8988T (cell line): Measurements from ENCODE around the gene CIB1.

Source experiments
- DNase-seq: peaks from one replicate; pipeline ENCODE4 v3.0.0; 2011

CIB1 gene

DNA sequence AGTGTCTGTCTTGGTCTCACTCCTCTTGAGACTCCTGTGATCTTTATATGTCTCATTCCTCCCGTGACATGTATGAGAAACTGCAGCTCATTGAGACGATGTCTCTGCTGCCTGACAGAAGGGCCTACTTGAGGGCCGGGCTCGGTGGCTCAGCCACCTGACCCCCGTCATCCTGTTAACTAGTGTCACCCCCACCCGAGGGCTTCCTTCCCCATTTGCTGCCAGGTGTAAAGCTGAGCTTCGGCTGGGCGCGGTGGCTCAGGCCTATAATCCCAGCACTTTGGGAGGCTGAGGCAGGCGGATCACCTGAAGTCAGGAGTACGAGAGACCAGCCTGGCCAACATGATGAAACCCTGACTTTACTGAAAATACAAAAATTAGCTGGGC lies 19.9 kb downstream of the CIB1 start:
- DNase-seq: no peak

DNA sequence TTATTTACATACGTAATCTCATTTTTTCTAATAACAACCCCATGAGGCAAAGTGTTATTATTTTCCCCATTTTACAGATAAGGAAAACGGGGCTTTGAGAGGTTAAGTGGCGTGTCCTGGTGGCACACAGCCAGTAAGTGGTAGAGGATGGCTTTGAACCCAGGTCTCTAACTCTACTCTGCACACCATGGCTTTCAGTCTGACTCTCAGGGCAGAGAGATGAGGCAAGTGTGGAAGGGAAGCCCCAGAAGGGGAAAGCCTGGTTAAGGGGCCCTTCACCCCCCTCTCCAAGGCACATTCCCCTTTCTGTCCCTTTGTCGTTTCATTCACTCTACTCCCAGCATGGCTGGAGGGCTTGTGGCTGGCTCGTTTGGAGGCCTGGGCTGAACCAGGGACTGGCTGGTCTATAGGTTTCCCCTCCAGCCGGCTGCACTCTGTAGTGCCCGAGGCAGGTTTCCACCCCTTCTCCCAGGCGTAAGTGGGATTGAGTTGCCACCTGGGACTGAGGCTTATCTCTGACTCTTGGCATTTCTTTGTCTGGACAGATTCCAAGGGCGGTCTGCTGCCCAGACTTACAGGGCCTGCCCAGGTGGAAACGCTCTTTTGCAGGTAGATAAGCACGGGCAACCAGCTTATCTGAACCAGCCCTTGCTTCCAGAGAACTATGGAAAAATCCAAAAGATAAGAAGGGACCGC lies 20.5 kb downstream of the CIB1 start:
- DNase-seq: no peak

DNA sequence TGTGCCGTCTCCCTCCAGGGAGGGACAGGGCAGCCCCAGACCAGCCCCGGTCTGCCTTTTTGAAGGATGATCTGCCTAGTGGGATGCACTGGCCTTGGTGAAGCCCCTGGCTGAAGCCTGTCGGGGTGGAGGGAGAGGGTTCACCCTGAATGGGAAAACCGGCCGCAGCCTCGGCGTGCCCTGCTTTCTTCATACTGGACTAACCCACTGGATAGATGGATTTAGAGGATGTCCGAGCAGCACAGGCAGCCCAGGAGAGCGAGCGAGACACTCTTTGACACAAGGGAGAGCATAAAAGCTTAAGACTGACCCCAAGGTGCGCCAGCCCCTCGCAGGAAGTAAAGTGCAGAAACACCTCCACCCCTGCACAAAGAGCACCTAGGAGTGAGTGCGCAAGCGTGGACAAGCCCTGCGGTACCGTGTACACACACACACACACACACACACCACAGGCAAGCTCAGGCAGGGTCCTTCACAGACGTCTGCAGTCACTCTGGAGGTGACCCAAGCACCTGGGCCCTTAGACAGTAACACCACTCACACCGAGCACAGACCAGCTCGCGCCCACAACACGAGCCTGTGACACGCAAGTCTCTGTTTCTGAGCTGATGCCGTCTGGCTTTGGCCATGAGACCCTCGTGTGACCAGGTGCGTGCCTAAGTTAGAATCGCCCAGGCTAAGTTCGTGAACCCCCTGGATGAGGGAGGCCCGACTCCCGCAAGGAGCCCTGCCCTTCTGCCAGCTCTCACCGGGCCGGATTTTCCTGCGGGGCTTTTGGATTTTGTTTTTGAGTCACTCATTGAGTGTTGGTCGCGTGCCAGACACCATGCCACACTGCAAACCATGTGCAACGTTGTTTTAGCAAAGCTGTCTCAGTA lies 21.3 kb downstream of the CIB1 start:
- DNase-seq: no peak

DNA sequence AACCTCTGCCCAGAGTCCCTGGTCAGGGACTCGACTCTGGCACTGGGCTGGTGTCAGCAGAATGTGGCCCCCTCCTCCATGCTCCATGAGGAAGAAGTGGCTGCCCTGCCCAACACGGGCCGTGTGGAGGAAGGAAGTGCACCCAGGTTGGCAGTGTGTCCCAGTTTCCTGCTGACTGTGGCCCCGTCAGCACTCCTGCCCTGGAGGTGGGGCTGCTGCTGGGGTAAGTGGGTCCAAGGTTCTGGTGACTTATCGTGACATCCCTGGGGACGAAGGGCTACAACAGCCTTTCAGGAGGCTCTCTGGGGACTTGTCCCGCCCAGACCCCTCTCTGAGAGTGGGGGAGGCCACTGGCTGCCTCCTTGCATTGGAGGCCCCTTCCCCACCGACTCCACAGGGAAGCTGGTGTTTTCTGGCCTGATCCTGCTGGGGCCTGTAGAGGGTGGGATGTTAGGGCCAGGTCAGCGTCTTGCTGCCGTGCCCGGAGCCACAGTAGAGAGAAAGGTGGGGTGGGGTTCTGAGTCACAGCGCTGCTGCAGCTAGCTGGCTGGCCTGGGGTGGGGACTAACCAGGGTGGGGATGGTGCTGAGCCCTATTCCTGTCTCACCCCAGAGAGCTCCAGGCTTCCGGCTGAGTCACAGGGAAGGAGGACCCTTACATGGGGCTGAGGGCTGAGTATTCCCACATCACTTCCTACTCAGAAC lies 22.1 kb downstream of the CIB1 start:
- DNase-seq: peak; percentile 60

DNA sequence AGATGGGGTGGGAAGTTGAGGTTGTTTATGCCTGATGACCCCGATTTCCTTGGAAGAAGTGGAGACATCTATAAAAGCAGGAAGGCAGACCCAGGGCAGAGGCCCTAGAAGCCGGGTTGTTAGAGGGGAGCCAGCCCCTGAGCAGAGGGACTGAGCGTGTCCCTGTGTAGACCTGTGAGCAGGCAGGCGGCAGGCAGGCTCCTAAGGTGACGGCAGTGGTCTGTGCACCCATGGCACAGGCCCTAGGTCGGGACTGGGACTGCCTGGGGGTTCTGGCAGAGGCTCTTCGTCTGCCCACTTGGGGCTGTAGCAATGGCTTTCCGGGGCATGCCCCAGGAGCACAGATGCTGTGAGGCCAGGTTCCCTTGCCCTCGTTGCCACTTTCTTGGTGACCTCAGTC lies 22.7 kb downstream of the CIB1 start:
- no peak for DNase-seq

DNA sequence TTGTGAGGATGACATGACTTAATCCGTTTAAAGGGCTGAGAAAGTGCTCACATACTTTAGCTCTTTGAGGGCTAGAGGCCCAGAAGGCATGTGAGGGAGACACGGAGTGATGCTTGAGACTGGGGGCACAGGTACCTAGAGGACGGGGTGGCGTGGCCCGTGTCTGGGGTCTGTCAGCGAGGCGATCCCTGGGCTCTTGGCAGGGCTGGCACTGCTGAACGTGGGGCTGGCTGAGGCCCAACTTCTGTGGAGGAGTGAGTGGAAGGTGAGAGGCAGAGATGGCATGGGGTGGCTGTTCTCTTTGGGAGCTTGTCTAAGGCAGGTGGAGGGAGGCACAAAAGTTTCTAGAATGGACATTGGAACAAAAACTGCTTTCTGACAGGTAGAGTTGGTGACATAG lies 23.1 kb downstream of the CIB1 start:
- DNase-seq: no peak

DNA sequence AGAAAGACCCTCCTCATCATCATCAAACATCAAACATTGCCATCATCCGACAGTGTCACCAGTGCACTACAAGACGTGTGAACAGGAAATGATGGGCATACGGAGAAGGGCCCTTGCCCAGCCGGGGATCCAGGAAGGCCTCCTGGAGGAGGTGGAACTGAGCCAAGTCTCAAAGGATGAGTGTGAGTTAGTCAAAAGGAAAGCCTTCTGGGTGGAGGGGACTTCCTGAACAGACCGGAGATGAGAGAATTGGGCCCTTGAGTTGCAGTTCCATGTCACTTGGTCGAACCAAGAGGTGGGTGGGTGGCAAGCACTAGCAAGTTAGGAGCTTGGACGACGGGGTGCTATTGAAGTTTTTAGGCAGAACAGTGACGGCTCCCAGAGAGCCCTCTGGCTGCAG lies 24.1 kb downstream of the CIB1 start:
- DNase-seq: no peak

DNA sequence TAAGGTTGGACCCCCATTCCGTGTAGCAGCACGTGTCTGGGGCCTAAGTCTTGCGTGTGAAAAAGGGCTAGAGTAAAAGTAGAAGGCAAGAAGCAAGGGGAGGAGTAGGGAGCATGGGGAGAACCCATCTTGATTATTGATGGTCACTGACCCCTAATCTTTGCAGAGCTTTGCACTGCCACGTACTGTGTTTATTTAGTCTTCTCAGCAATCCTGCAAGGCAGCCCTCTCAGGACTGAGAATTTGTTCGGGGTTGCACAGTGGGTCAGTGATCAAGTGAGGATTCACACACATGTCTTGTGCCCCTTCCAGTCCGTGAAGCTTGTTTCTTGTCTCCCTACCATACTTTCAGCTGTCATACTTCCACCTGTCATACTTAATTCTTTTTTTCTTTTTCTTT lies 25.4 kb downstream of the CIB1 start:
- no peak for DNase-seq

DNA sequence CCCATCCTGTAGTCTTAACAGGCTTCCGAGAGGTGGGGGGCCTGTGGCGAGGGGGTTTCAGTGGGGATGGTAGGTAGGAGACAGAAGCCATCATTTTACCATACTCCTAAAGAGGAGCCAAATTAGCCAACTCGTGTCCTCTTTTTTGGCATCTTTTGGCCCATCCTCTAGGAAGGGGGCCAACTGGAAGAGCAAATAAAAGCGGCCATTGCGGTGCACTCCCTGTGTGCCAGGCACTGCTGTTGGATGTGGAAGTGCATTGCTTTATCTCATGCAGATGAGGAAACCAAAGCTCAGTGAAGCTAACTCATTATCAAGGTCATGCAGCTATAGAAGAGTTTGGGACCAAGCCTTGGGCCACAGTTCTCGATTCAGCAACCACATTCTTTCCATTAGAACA lies 26.5 kb downstream of the CIB1 start:
- no peak for DNase-seq

DNA sequence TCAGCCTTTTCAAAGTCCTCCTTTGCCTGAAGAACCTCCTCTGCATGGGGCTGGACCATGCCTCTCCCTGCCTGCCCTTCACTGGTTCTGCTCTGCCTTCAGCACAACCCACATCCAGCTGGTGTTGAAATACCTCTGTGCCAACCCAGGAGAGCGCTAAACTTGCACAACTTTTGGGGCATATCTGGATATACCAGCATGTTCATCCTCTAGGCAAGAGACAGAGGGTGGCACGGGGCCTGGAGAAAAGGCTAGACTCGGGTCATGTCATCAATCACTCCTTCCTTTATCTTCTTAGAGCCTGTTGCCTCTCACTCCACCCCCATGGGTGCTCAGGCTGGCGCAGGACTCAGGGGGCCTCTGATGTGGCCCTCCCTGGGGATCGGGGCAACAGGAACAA lies 27.9 kb downstream of the CIB1 start:
- DNase-seq: no peak

DNA sequence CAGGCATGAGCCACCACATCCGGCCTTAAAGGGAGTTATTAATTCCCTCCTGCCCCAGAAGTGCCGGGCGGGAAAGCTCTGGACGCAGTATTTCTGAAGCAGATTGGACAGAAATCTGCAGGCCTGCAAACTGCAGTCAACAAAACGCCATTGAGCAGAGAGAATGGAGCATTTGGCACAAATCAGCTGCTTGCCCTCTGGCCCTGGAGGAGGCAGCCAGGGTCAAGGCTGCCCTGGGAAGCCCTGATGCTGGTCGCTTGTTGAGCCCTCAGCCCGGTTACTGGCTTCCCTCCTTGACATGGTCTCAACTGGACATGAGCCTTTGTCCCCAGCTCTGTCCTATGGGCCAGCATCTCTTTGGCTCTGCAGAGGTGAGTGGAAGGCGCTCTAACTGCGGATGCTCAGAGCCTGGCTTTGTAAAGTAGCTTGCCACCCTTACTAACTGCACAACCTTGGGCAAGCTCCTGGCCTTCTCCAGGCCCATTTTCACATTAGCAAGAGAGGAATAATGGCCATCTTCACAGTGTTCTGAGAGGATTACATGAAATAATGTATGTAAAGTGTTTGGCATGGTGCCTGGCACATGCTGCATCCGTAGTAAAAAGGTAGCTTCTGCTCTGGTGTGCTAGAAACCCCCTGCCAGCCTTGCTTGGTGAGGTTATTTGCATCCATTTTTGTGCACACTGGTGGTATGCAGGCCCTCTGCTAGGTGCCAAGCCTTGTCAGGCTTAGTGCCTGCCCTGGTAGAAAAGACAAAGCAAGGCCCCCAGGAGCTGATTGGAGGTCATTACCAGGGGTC lies 28.5 kb downstream of the CIB1 start:
- no peak for DNase-seq

DNA sequence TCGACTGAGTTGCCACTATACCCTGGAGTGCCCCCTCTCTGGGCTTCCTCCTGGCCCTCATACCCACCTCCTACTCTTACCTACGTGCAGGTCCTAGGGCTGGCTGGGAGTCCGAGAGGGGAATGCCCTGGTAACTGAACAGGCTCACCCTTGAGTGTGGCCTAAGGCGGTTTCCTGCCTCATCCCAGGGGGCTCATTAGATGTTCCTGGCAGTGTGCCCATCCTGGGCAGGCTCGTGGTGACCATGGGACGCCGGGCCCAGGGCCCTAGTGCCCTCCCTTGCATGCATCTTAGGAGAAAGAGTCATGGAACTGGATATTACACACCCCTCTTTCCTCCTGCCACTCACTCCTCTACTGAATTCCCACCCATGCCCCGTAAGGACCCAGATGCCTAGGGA lies 29.8 kb downstream of the CIB1 start:
- no peak for DNase-seq

DNA sequence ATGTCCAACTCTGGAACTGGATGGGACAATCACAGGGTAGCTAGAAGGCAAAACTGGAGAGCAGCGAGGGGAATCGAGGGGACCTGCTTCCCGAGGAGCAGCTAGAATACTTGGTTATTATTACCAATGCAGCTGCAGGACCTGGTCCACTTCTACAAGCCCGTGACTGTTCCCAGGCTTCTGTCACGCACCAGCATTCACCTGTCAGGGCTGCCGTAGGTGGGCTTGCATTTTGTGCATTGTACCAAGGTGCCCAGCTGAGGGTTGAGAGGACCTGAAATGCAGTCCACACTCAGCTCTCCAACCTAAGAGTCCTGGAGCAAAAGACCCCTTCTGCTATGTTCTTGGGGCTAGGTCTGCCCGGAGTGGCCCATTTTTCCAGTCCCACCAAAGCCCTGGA lies 30.3 kb downstream of the CIB1 start:
- no peak for DNase-seq

DNA sequence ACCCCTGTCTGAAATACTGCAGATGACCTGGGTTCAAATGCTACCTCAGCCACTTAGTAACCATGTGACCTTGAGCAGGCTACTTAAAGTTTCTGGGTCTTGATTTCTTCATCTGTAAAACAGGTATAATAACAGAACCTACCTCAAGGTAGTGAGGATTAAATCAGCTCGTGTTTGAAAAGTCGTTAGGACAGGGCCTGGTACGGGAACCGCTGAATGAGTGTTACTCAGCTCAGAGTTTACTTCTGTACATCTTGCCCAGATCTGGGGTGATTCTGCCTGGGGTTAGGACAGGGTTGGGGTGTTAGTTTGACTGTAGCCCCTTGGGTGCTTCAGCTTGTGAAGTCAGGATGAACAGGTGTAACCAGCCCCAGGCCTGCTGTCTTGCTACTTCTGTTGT lies 30.8 kb downstream of the CIB1 start:
- no peak for DNase-seq

DNA sequence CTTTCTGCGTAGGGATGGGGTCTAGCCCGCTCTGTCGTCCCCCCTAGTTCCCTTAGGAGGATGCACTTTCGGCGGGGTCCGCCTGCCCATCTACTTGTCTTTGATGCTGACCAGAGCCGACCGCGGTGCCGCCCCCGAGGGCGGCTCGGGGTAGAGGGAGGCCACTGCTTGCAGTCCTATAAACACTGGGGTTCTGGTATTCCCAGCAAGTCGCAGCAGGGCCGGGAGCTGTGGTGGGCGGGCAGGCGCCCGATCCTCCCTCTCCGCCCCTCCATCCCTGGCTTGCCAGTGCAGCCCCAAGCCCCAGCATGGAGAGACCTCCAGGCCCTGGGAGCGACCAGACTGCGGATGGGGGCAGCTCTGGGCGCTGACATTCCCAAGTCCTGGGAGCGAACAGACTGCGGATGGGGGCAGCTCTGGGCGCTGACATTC lies 31.8 kb downstream of the CIB1 start:
- no peak for DNase-seq

DNA sequence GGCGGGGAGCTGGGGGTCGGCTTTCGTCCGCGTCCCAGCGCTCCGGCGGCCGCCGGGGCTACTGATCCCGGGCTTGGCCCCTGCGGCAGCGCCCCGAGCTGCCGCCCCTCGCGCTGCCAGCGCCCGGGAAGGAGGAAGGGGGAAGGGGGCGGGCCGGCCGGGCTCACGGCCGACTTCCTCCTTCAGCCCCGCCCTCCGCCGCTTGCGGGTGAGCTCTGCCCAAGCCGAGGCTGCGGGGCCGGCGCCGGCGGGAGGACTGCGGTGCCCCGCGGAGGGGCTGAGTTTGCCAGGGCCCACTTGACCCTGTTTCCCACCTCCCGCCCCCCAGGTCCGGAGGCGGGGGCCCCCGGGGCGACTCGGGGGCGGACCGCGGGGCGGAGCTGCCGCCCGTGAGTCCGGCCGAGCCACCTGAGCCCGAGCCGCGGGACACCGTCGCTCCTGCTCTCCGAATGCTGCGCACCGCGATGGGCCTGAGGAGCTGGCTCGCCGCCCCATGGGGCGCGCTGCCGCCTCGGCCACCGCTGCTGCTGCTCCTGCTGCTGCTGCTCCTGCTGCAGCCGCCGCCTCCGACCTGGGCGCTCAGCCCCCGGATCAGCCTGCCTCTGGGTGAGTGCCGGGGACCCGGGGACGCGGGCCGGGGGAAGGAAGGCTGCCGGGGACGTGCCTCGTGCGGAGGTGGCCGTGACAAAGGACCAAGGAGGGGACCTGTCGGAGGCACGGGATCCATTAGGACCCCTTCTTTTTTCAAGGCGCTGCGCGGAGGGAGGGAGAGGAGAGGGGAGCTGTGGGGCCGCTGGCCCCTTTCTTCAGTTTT lies 32.4 kb downstream of the CIB1 start, which contains the start of gene SEMA4B:
TSS of gene SEMA4B (plus strand) at position 201 of the 814 bp plus-strand sequence. CDS start at position 450, 249 bp downstream.
- peak; percentile 77 for DNase-seq

DNA sequence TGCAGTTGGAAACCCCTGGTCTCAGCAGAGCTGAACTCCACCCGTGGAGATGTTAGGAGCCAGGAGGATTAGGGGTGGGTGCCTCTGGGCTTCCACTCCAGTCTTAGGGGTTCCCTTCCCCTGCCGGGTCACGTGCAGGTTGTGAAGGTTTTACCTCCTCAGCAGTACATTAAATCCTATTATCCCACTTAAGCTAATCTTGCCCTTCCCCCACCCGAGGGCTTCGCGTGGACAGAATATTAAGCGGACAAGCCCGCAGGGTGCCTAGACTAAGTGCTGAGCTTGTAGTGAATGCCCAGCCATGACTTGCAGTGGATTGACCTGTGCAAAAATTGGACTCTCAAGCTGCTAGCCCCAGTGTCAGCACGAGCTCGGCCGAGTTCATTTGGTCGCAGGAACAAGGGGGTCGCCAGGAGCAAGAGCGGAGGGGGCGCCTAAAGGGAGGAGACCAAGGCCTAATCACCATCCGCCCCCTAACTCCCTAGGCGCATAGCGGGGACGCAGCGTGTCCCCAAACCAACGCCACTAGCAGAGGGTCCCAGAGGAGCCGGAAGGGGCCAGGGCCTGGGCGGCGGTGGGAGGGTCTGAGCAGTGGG lies 33.1 kb downstream of the CIB1 start:
- DNase-seq: no peak

DNA sequence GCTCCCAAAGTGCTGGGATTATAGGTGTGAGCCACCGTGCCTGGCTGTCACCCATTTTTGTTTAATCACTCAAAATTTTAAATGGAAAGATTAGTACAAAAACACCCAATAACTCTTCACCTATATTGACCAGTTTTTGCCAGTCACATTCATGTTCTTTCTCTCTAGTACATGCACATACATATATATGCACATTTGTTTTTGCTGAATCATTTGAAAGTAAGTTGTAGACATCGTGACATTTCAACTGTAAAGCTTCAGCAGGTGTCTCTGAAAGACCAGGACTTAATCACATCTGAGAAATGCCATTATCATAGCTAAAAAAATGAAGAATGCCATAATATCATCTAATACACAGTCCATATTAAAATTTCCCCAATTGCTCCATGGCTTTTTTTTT lies 39.1 kb downstream of the CIB1 start:
- DNase-seq: no peak

DNA sequence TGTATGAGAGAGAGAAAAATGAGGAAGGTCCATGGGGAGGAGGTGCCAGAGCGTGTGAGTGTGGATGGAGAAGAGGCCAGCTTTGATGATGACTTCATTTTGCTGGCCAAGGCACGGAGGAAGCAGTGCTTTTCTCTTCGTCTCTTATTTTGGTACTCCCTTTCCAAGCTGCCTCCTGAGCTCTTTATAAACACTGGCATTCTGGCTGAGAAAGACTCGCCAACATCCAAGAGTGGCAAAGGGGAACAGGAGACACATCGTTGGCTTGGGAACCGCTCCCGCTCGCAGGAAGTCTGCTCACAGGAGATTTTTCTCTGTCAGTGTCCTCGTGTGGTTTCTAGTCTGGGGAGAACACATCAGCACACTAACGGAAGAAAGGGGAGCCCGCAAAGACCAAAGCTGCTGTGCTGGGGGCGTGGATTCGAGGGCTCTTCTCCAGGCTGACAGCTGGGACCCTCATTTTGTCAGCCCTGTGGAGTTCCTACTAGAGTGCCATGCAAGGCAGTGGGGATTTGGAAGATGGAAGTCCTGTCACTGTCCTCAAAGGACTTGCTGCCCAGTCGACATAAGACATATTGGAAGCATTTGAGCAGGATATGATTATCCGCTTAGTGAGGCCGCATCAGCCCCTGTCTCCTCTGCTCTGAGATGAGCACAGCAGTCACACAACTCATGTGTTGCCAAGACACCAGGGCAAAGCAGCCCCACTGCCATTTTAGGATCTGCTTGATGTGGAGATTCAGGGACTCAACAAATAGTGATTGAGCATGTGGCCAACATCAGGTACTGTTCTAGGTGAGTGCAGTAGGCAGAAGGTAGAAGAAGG lies 40.6 kb downstream of the CIB1 start:
- no peak for DNase-seq

DNA sequence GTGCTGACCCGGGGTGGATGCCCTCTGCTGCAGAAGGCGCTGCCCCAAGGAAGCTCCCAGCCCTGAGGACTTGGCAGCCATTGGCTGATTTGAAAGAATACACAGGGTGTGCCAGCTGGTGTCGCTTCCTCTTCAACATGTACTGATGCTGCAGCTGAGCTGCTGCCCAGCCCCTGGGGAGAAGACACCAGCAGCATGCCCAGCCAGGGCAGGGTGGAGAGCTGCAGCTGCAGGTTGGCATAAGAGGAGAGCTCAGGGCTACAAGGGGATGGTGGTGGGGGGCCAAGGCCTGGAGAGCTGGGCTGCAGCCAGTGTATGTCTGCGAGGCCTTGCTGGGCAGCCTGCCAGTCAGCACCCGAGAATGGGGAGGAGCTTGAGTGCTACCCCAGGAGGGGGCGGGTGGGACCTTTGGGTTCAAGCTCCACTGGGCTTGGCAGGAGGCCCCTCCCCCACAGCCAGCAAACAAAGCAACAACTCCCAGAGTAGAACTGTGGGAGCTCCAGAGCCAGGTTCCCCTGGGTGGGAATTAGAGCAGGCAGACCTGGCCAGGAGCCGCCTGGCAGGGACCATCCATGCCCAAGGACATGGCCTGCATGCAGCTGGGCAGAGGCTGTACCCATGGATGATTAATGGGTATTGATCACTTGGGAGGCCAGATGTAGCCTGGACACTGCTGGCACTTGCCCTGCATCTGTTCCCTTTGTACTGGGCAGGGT lies 41.8 kb downstream of the CIB1 start:
- no peak for DNase-seq
